WTC11 (cell line): ENCODE data around the gene TGFBRAP1. TPM values are rescaled to one million over a fixed set of nuclear protein-coding genes. Genes with fewer than 3 reads are reported as not detected.

Experiments
- ATAC-seq: fragments of 200-7000 bp; cut with Tn5 transposase; 2 replicates; pipeline ENCODE4 v1.10.0; 2021; ENCODE audit warnings: mild to moderate bottlenecking, moderate library complexity
- CTCF ChIA-PET: fragments of 300-600 bp; sonication (Branson Sonifier 250); formaldehyde crosslinking; loops from one replicate; lab custom pipeline; 2021; ENCODE audit warnings: antibody characterized with exemption; lab: Charles Lee
- POLR2A ChIA-PET: fragments of 350-600 bp; sonication (Branson Sonifier 250); formaldehyde crosslinking; loops from one replicate; lab custom pipeline; 2021; ENCODE audit warnings: antibody characterized with exemption; lab: Charles Lee
- DNase-seq: peaks from one replicate; pipeline ENCODE4 v3.0.0; 2021; ENCODE audit warnings: low spot score
- H3K27ac Mint-ChIP-seq: 2 replicates; pipeline ENCODE4 v1.8.0; 2021; ENCODE audit warnings: mixed read lengths
- H3K27me3 Mint-ChIP-seq: 2 replicates; pipeline ENCODE4 v1.8.0; 2021; ENCODE audit warnings: low read depth, mild to moderate bottlenecking, moderate library complexity, mixed read lengths
- H3K36me3 Mint-ChIP-seq: 2 replicates; pipeline ENCODE4 v1.8.0; 2021; ENCODE audit warnings: mixed read lengths
- H3K4me1 Mint-ChIP-seq: 2 replicates; pipeline ENCODE4 v1.8.0; 2022; ENCODE audit warnings: mixed read lengths
- H3K4me3 Mint-ChIP-seq: 2 replicates; pipeline ENCODE4 v1.8.0; 2021; ENCODE audit warnings: mild to moderate bottlenecking, moderate library complexity, mixed read lengths
- H3K9me3 Mint-ChIP-seq: 2 replicates; pipeline ENCODE4 v1.8.0; 2021; ENCODE audit warnings: mixed read lengths
- AR ChIP-seq: fragments of 250-450 bp; sonication (Bioruptor Pico); IDR thresholded peaks from 2 replicates; pipeline ENCODE4 v1.9.0; 2021; ENCODE audit warnings: mild to moderate bottlenecking
- ATF1 ChIP-seq: sonication (generic); formaldehyde crosslinking; IDR thresholded peaks from 2 replicates; pipeline ENCODE4 v1.8.1; 2023; ENCODE audit warnings: mild to moderate bottlenecking, moderate library complexity, missing genetic modification reagents
- CREM ChIP-seq: sonication (generic); formaldehyde crosslinking; IDR thresholded peaks from 2 replicates; pipeline ENCODE4 v1.8.1; 2022; ENCODE audit warnings: mild to moderate bottlenecking, missing genetic modification reagents, moderate library complexity
- ETV6 ChIP-seq: sonication (generic); formaldehyde crosslinking; IDR thresholded peaks from 2 replicates; pipeline ENCODE4 v1.8.1; 2022; ENCODE audit warnings: mild to moderate bottlenecking, missing genetic modification reagents
- FOXP1 ChIP-seq: sonication (generic); formaldehyde crosslinking; IDR thresholded peaks from 2 replicates; pipeline ENCODE4 v1.8.0; 2022; ENCODE audit warnings: missing genetic modification reagents, mild to moderate bottlenecking, moderate library complexity, borderline replicate concordance
- MAX ChIP-seq: sonication (generic); formaldehyde crosslinking; IDR thresholded peaks from 2 replicates; pipeline ENCODE4 v1.8.0; 2022; ENCODE audit warnings: mild to moderate bottlenecking, missing genetic modification reagents
- MXD4 ChIP-seq: fragments of 250-450 bp; sonication (Bioruptor Pico); IDR thresholded peaks from 2 replicates; pipeline ENCODE4 v1.8.0; 2021; ENCODE audit warnings: mild to moderate bottlenecking, moderate library complexity, borderline replicate concordance
- NR2C2 ChIP-seq: sonication (generic); formaldehyde crosslinking; IDR thresholded peaks from 2 replicates; pipeline ENCODE4 v1.8.0; 2022; ENCODE audit warnings: mild to moderate bottlenecking, missing genetic modification reagents
- NR3C1 ChIP-seq: sonication (generic); formaldehyde crosslinking; conservative IDR thresholded peaks from 2 replicates; pipeline ENCODE4 v1.8.1; 2023; ENCODE audit warnings: low read depth, mild to moderate bottlenecking, missing genetic modification reagents
- OVOL2 ChIP-seq: fragments of 250-450 bp; sonication (Bioruptor Pico); IDR thresholded peaks from 2 replicates; pipeline ENCODE4 v1.9.0; 2021; ENCODE audit warnings: mild to moderate bottlenecking, borderline replicate concordance
- PRRX2 ChIP-seq: fragments of 250-450 bp; sonication (Bioruptor Pico); IDR thresholded peaks from 2 replicates; pipeline ENCODE4 v1.8.0; 2021; ENCODE audit warnings: mild to moderate bottlenecking
- SMAD3 ChIP-seq: sonication (generic); formaldehyde crosslinking; IDR thresholded peaks from 2 replicates; pipeline ENCODE4 v1.8.0; 2022; ENCODE audit warnings: missing genetic modification reagents, mild to moderate bottlenecking, borderline replicate concordance
- STAT6 ChIP-seq: sonication (generic); formaldehyde crosslinking; conservative IDR thresholded peaks from 2 replicates; pipeline ENCODE4 v1.8.1; 2023; ENCODE audit warnings: mild to moderate bottlenecking, low read depth, missing genetic modification reagents, moderate library complexity
- ZNF232 ChIP-seq: sonication (generic); formaldehyde crosslinking; IDR thresholded peaks from 2 replicates; pipeline ENCODE4 v1.8.0; 2022; ENCODE audit warnings: mild to moderate bottlenecking, missing genetic modification reagents
- ZNF396 ChIP-seq: fragments of 250-450 bp; sonication (Bioruptor Pico); IDR thresholded peaks from 2 replicates; pipeline ENCODE4 v1.8.0; 2021; ENCODE audit warnings: mild to moderate bottlenecking, moderate library complexity, borderline replicate concordance
- ZNF425 ChIP-seq: fragments of 250-450 bp; sonication (Bioruptor Pico); conservative IDR thresholded peaks from 2 replicates; pipeline ENCODE4 v1.9.0; 2021; ENCODE audit warnings: mild to moderate bottlenecking
- total RNA-seq: library from RNA; stranded (reverse); gene quantifications from 3 replicates; pipeline ENCODE4 v1.2.3, GENCODE V29; 2021
- TF ChIP-seq, protein P1 (sequence below): sonication (generic); formaldehyde crosslinking; IDR thresholded peaks from 2 replicates; pipeline ENCODE4 v1.8.1; 2023; ENCODE audit warnings: mild to moderate bottlenecking, missing genetic modification reagents
- TF ChIP-seq, protein P2 (sequence below): fragments of 250-450 bp; sonication (Bioruptor Pico); IDR thresholded peaks from 2 replicates; pipeline ENCODE4 v1.9.0; 2021; ENCODE audit warnings: mild to moderate bottlenecking
- TF ChIP-seq, protein P3 (sequence below): fragments of 200-600 bp; IDR thresholded peaks from 2 replicates; pipeline ENCODE4 v1.8.0; 2022; ENCODE audit warnings: antibody characterized with exemption

Gene TGFBRAP1
- total RNA-seq, 1 experiment from 2014 or later, result 16.3 TPM

DNA sequence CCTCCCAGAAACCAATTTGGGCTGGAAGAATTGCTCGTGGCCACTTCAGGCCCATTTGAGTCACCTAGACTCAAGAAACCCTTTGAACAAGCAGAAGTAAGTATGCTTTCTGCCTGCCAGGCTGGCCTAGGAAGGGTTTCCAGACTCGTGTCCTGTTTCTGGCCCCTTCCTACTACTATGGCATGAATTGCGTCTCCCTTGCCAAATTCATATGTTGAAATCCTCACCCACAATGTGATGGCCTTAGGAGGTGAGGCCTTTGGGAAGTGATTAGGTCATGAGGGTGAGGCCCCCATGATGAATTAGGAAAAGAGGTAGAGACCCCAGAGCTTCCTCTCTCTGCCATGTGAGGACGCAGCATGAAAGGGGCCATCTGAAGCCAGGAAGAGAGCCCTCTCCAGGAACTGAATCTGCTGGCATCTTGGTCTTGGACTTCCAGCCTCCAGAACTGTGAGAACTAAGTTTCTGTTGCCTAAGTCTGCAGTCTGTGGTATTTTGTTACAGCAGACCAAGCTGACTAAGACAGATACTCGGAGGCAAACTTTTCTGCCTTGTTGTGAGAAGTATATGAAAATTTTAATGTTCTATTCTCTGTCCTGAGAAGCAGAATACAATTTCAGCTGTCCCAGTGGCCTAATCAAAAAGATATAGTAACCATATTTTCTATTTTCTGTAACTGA lies 74.9 kb downstream of the TGFBRAP1 start:
- Mint-ChIP-seq H3K27me3 (no peaks in the 10 kb centered on the region), H3K4me1 (peaks cover 5% of the 10 kb centered on the region; the same call in 1 of the 2 replicates)
- no peak for DNase-seq
- ATAC-seq, result no peak
- no peak for TF ChIP-seq NR2C2 (CRISPR knock-in tag)
- no peak for TF ChIP-seq ZNF396
- TF ChIP-seq ZNF232 (CRISPR knock-in tag), result no peak
- TF ChIP-seq ETV6 (CRISPR knock-in tag), result no peak
- no peak for TF ChIP-seq PRRX2
- no peak for TF ChIP-seq CREM (CRISPR knock-in tag)
- TF ChIP-seq MXD4 (CRISPR knock-in tag), result no peak
- no peak for TF ChIP-seq OVOL2 (CRISPR knock-in tag)
- no peak for TF ChIP-seq MAX (CRISPR knock-in tag)
- no peak for TF ChIP-seq AR (CRISPR knock-in tag)
- TF ChIP-seq, protein P1, sequence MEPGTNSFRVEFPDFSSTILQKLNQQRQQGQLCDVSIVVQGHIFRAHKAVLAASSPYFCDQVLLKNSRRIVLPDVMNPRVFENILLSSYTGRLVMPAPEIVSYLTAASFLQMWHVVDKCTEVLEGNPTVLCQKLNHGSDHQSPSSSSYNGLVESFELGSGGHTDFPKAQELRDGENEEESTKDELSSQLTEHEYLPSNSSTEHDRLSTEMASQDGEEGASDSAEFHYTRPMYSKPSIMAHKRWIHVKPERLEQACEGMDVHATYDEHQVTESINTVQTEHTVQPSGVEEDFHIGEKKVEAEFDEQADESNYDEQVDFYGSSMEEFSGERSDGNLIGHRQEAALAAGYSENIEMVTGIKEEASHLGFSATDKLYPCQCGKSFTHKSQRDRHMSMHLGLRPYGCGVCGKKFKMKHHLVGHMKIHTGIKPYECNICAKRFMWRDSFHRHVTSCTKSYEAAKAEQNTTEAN (CRISPR knock-in tag), result no peak
- no peak for TF ChIP-seq FOXP1
- no peak for TF ChIP-seq SMAD3
- TF ChIP-seq, protein P2, sequence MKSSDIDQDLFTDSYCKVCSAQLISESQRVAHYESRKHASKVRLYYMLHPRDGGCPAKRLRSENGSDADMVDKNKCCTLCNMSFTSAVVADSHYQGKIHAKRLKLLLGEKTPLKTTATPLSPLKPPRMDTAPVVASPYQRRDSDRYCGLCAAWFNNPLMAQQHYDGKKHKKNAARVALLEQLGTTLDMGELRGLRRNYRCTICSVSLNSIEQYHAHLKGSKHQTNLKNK (CRISPR knock-in tag), result no peak
- no peak for TF ChIP-seq ZNF425 (CRISPR knock-in tag)
- TF ChIP-seq ATF1 (CRISPR knock-in tag), result no peak
- no peak for TF ChIP-seq STAT6 (CRISPR knock-in tag)
- TF ChIP-seq NR3C1 (CRISPR knock-in tag), result no peak
- TF ChIP-seq, protein P3, sequence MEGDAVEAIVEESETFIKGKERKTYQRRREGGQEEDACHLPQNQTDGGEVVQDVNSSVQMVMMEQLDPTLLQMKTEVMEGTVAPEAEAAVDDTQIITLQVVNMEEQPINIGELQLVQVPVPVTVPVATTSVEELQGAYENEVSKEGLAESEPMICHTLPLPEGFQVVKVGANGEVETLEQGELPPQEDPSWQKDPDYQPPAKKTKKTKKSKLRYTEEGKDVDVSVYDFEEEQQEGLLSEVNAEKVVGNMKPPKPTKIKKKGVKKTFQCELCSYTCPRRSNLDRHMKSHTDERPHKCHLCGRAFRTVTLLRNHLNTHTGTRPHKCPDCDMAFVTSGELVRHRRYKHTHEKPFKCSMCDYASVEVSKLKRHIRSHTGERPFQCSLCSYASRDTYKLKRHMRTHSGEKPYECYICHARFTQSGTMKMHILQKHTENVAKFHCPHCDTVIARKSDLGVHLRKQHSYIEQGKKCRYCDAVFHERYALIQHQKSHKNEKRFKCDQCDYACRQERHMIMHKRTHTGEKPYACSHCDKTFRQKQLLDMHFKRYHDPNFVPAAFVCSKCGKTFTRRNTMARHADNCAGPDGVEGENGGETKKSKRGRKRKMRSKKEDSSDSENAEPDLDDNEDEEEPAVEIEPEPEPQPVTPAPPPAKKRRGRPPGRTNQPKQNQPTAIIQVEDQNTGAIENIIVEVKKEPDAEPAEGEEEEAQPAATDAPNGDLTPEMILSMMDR, result no peak
- TF ChIP-seq, all 79 proteins: peak for 0
- Mint-ChIP-seq H3K27ac (no peak overlapping the region), H3K4me3 (no peak overlapping the region), H3K36me3 (peaks cover 3% of the 10 kb centered on the region; the same call in 1 of the 2 replicates), H3K9me3 (peaks cover 6% of the 10 kb centered on the region)
- POLR2A ChIA-PET, result no interaction called here
- CTCF ChIA-PET, result interaction anchor here (0.9 to 1.1 kb wide), 2 partner anchors 10 to 40 kb away, joined by 3 to 4 read pairs; no protein-coding TSS in a partner anchor
